Testis (tissue), 3 donors: ENCODE results near the gene BECN2. TPM values are rescaled to one million over a fixed set of nuclear protein-coding genes. Genes with fewer than 3 reads are reported as not detected.

ENCODE experiments used
- DNase-seq: peaks from one replicate; pipeline ENCODE4 v3.0.0-alpha.2; 2019
- H3K27ac ChIP-seq, 2 donors: fragments of 200-600 bp; sonication (generic); one replicate each; pipeline ENCODE4 v1.5.1; 2019
- H3K27me3 ChIP-seq: fragments of 200-600 bp; sonication (generic); one replicate; pipeline ENCODE4 v1.5.1; 2019
- H3K36me3 ChIP-seq: fragments of 200-600 bp; sonication (generic); one replicate; pipeline ENCODE4 v1.5.1; 2017; ENCODE audit warnings: low read depth; ENCODE audit errors: missing control alignments
- H3K4me1 ChIP-seq: fragments of 200-600 bp; sonication (generic); one replicate; pipeline ENCODE4 v1.5.1; 2019
- H3K4me3 ChIP-seq, 2 donors: fragments of 200-600 bp; sonication (generic); one replicate each; pipeline ENCODE4 v1.5.1; 2017 to 2019
- H3K9me3 ChIP-seq: fragments of 200-600 bp; sonication (generic); one replicate; pipeline ENCODE4 v1.5.1; 2017
- POLR2A ChIP-seq: fragments of 450-650 bp; IDR thresholded peaks from one replicate; pipeline ENCODE4 v1.6.1; 2017; ENCODE audit warnings: antibody characterized with exemption, mild to moderate bottlenecking, moderate library complexity
- WGBS, 2 donors: methylation state at CpG; one replicate each; pipeline ENCODE4 v1.1.5; 2018; 5-methylcytosine and 5-hydroxymethylcytosine counted together
- intact Hi-C: fragments of 100-400 bp; cut with DNase I; formaldehyde crosslinking; loops from one replicate; pipeline ENCODE4 v1.15.1; 2023; ENCODE audit warnings: low total_unique reads
- polyA plus RNA-seq: library from polyadenylated mRNA; stranded (reverse); fragments of 350-450 nt; fragmentation: Illumina TruSeq; extraction: RNeasy Lipid Tissue Mini Kit (QIAGEN cat#74804); gene quantifications from one replicate; pipeline ENCODE4 v1.2.3, GENCODE V29; 2014; ENCODE audit warnings: low read depth, low replicate concordance; ENCODE audit not compliant: insufficient read depth
- total RNA-seq, 2 donors: library from RNA; depleted of rRNA; stranded (reverse); fragments of >200 nt; gene quantifications; one replicate each; pipeline ENCODE4 v1.2.3, GENCODE V29; 2016
- TF ChIP-seq, protein P1 (sequence below), 3 experiments: fragments of 450-650 bp in 2 of 3; fragments of 200-600 bp in 1 of 3; sonication (generic) in 1 of 3; IDR thresholded peaks; one replicate each; pipeline ENCODE4 v1.5.1; 2016 to 2019; ENCODE audit warnings: antibody characterized with exemption in 3 of 3, mild to moderate bottlenecking in 2 of 3, moderate library complexity in 1 of 3

Gene BECN2
- total and polyA plus RNA-seq, 3 donors from 2014 or later = not detected

DNA sequence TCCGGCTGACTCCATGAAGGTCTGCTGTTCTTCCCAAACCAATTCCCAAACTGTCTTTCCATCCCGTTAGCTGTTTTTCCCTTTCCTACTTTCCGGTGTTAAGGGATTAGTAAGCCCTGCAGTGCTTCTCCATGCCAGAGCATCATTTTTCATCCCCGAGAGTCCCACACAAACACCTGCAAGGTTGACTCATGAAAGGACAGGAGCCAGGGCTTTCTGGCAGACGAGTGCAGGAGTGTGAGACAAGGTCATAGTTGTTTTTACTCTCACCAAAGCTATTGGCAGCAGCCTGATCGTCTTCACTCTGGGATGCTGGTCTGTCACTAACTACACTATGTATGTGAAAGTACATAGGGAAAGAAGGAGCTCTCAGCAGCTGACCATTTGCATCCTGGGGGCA is 10.2 kb upstream of the BECN2 start:
- Histone ChIP-seq H3K36me3 (no peaks in the 10 kb centered on the region), H3K9me3 (no peaks in the 10 kb centered on the region), H3K27ac (no peak overlapping the region), H3K4me1 (no peaks in the 10 kb centered on the region), H3K27me3 (no peaks in the 10 kb centered on the region), H3K4me3 (no peak overlapping the region)
- intact Hi-C loops = no loop called here
- no peak for DNase-seq
- 52 to 67% methylated on average over 6 of the region's 6 CpGs for WGBS, 2 donors
- TF ChIP-seq, protein P1, sequence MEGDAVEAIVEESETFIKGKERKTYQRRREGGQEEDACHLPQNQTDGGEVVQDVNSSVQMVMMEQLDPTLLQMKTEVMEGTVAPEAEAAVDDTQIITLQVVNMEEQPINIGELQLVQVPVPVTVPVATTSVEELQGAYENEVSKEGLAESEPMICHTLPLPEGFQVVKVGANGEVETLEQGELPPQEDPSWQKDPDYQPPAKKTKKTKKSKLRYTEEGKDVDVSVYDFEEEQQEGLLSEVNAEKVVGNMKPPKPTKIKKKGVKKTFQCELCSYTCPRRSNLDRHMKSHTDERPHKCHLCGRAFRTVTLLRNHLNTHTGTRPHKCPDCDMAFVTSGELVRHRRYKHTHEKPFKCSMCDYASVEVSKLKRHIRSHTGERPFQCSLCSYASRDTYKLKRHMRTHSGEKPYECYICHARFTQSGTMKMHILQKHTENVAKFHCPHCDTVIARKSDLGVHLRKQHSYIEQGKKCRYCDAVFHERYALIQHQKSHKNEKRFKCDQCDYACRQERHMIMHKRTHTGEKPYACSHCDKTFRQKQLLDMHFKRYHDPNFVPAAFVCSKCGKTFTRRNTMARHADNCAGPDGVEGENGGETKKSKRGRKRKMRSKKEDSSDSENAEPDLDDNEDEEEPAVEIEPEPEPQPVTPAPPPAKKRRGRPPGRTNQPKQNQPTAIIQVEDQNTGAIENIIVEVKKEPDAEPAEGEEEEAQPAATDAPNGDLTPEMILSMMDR (IDR thresholded peaks at IDR 0.05) = no peak
- no peak for TF ChIP-seq POLR2A

DNA sequence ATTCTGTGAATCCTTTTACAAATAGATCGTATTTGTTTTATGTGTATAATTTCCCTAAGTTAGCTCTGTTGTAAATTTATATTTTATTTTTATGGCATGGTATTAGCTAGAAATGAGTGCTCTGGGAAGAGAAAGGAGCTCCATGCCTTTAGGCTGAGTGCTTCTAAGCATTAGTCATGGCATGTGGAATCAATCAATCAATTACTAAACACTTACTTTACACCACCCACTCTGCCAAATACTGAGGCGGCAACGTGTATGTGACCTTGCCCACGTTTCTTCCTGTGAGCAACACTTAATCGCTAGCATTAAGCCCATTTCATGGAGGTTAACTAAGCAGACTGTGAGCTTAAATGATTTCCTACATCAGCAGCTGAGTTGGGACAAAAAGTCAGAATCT is 7.2 kb upstream of the BECN2 start:
- WGBS, 2 donors = 73 to 78% methylated on average over 5 of the region's 5 CpGs

DNA sequence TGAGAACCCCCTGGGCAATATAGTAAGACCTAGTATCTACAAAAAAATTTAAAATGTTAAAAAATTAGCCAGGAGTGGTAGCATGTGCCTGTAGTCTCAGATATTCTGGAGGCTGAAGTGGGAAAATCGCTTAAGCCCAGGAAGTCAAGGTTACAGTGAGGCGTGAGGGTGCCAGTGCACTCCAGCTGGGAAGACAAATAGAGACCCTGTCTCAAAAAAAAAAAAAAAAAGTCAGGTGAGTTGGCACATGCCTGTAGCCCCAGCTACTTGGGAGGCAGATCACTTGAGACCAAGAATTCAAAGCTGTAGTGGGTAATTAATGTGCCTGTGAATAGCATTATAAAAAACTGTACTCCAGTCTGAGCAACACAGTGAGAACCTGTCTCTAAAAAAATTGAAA is 4.6 kb downstream of the BECN2 start:
- intact Hi-C loops = no loop called here
- Histone ChIP-seq H3K27me3 (no peaks in the 10 kb centered on the region), H3K27ac (no peak overlapping the region), H3K36me3 (no peaks in the 10 kb centered on the region), H3K9me3 (no peaks in the 10 kb centered on the region), H3K4me3 (no peak overlapping the region), H3K4me1 (no peaks in the 10 kb centered on the region)
- TF ChIP-seq POLR2A = no peak
- TF ChIP-seq, protein P1 (IDR thresholded peaks at IDR 0.05) = no peak
- DNase-seq = no peak
- WGBS, 2 donors = 63 to 66% methylated on average over 2 of the region's 2 CpGs

More for the DNA sequence above, 7.2 kb upstream of the BECN2 start:
- Histone ChIP-seq H3K27ac (no peak overlapping the region), H3K9me3 (no peaks in the 10 kb centered on the region), H3K4me3 (no peak overlapping the region), H3K36me3 (no peaks in the 10 kb centered on the region), H3K4me1 (no peaks in the 10 kb centered on the region), H3K27me3 (no peaks in the 10 kb centered on the region)
- no peak for TF ChIP-seq POLR2A
- TF ChIP-seq, protein P1 (IDR thresholded peaks at IDR 0.05) = no peak
- DNase-seq = no peak
- intact Hi-C loops = no loop called here

DNA sequence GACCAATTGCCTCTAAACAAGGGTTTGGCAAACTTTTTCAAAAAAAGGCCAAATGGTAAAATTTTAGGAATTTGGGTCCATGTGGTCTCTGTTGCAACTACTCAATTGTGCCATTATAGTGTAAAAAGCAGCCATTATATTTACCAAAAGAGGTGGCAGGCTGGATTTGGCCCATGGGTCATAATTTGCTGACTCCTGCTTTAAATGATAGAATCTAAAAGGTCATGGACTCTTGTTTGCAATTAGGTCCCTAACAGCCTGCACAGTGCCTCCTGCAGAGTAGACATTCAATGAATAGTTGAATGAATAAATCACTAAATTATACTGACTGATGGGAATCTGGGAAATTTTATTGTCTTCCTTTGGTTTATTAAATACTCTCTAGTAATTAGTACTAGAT is 6.2 kb downstream of the BECN2 start:
- no peak for DNase-seq
- Histone ChIP-seq H3K9me3 (no peaks in the 10 kb centered on the region), H3K4me1 (no peaks in the 10 kb centered on the region), H3K4me3 (no peak overlapping the region), H3K27me3 (no peaks in the 10 kb centered on the region), H3K27ac (no peak overlapping the region), H3K36me3 (no peaks in the 10 kb centered on the region)
- intact Hi-C loops = no loop called here
- no peak for TF ChIP-seq POLR2A
- TF ChIP-seq, protein P1 (IDR thresholded peaks at IDR 0.05) = no peak

DNA sequence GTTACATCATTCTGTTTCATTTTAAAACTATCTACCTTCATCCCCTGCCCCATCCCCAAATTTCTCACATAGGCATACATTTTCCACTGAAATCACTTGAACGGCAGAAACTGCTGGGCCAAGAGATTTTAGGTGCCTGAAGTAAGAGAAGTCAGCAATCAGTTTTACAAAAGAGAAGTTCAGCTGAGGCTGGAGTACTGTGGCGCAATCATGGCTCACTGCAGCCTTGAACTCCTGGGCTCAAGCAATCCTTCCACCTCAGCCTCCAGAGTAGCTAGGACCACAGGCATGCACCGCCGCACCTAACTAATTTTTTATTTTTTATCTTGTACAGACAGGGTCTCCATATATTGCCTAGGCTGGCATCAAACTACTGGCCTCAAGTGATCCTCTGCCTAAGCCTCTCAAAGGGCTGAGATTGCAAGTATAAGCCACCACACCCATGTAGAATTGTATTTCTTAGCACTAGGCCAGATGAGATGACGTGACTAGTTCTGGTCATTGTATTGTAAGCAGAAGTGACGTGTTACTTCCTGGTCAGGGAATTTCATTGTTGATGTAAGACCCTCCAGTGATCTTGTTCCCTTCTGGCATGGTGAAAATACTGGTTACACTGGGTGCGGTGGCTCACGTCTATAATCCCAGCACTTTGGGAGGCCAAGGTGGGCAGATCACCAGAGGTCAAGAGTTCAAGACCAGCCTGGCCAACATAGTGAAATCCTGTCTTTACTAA is 7.1 kb downstream of the BECN2 start:
- Histone ChIP-seq H3K27ac (no peak overlapping the region), H3K4me1 (no peaks in the 10 kb centered on the region), H3K4me3 (no peak overlapping the region), H3K9me3 (no peaks in the 10 kb centered on the region), H3K36me3 (no peaks in the 10 kb centered on the region), H3K27me3 (no peaks in the 10 kb centered on the region)
- DNase-seq = no peak
- intact Hi-C loops = no loop called here
- TF ChIP-seq POLR2A = no peak
- TF ChIP-seq, protein P1 (IDR thresholded peaks at IDR 0.05) = no peak
- WGBS, 2 donors = 86 to 87% methylated on average over 8 of the region's 8 CpGs
